ENCODE measurements around the gene PCID2. TPM values are rescaled to one million over a fixed set of nuclear protein-coding genes. Genes with fewer than 3 reads are reported as not detected.

PCID2 gene
- polyA plus RNA-seq, 12 donors, result 31.7 to 59.8 (median 41.9) TPM; not detected in 1

DNA sequence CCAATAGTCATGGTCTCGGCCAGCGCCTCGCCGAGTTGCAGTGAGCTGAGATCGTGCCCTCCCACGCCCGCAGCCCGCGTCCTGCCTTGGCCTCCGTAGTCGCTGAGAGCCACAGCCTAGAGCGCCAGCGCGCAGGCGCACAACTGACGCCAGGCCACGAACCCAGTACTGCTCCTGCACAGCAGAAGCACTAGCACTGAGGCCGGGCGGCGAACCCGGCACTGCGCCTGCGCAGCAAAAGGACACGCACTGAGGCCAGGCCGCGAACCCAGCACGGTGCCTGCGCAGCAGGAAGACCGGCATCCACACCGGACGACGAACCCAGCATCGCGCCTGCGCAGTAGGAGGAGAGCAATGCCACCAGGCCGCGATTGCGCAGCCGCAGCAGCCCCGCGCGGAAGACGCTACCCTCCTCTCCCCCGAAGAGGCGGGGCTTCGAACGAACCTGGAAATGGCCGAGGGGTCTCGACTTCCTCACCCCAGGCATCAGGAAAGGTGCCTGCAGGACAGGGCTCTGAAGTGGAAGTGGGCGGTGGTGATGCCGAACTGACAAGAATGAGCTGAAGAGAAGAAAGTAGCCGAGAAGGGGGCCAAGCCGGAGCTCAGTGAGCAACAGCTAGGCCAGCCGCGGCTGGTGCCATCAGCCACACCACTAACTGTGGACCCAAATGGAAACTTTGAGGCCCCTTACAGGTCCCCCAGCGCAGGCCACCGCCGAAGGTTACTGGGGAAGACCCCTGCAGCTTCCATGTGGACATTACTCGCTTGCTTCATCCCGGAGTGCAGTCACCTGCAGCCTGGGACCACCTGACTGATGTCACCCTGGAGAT lies 78.3 kb downstream of the PCID2 start:
- DNase-seq, result no peak

DNA sequence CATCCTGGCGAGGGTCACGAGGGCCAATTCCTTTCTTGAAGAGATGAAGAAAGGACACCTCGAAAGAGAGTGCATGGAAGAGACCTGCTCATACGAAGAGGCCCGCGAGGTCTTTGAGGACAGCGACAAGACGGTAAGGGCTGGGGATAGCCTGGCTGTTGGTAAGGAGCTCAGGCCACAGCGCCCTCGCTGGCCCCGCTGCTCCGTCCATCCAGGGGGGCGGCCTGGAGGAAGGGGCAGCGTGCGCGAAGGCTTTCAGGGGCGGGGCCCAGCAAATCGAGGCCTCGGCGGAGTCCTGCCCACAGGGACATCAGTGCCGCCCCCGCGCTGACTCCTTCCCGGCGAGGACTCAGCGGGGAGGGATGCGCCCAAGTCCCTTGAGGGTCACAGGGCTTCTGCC lies 79.0 kb downstream of the PCID2 start:
- no peak for DNase-seq

Other genes with a start within 250 kb of the PCID2 start
- 10 to 100 TPM in 11 of 12 donors, not detected in 1; 13.7 to 50.7 (median 22.0) TPM for gene MCF2L, start 239.5 kb downstream of the PCID2 start, polyA plus RNA-seq (ENCODE audit: insufficient read length in 12 of 12)
- gene F7, start 102.9 kb downstream of the PCID2 start, polyA plus RNA-seq (ENCODE audit: insufficient read length in 12 of 12), result 1 to 10 TPM in 9 of 12 donors, under 1 TPM in 1, not detected in 2; 0.94 to 3.5 (median 1.7) TPM
- 10 to 100 TPM in 11 of 12 donors, not detected in 1; 11.8 to 38.1 (median 17.9) TPM for gene F10, start 85.9 kb downstream of the PCID2 start, polyA plus RNA-seq (ENCODE audit: insufficient read length in 12 of 12)
- gene PROZ, start 50.0 kb downstream of the PCID2 start, polyA plus RNA-seq (ENCODE audit: insufficient read length in 12 of 12), result under 1 TPM in 4 of 12 donors, not detected in 8; 0.11 to 0.37 (median 0.12) TPM
- gene CUL4A, start 944 bp upstream of the PCID2 start, polyA plus RNA-seq (ENCODE audit: insufficient read length in 12 of 12), result 10 to 100 TPM in 11 of 12 donors, not detected in 1; 44.0 to 82.7 (median 75.1) TPM
- 100 to 1,000 TPM in 2 of 12 donors, 10 to 100 TPM in 9, not detected in 1; 75.4 to 113 (median 88.4) TPM for gene LAMP1, start 88.6 kb upstream of the PCID2 start, polyA plus RNA-seq (ENCODE audit: insufficient read length in 12 of 12)
- gene GRTP1, start 155.5 kb upstream of the PCID2 start, polyA plus RNA-seq (ENCODE audit: insufficient read length in 12 of 12), result 10 to 100 TPM in 2 of 12 donors, 1 to 10 TPM in 9, not detected in 1; 1.3 to 12.1 (median 3.5) TPM
- gene ADPRHL1, start 244.8 kb upstream of the PCID2 start, polyA plus RNA-seq (ENCODE audit: insufficient read length in 12 of 12), result 100 to 1,000 TPM in 10 of 12 donors, 10 to 100 TPM in 1, not detected in 1; 81.3 to 348 (median 219) TPM

Data from muscle of arm (tissue), 12 donors.